Upper lobe of right lung (tissue), 1 donor: ENCODE measurements around the gene PRDM10. TPM values are rescaled to one million over a fixed set of nuclear protein-coding genes. Genes with fewer than 3 reads are reported as not detected.
"Not testable (repeated sequence)": the region's sequence is repeated elsewhere in the genome, so short reads cannot be mapped to it uniquely, and the experiment has no call there.

Experiments used
- ATAC-seq: fragments of 200-7000 bp; cut with Tn5 transposase; one replicate; pipeline ENCODE4 v1.9.1; 2020; ENCODE audit warnings: mild to moderate bottlenecking, moderate library complexity
- DNase-seq: peaks from one replicate; pipeline ENCODE4 v3.0.0-alpha.2; 2020
- H3K27ac ChIP-seq: fragments of 200-600 bp; one replicate; pipeline ENCODE4 v1.8.0; 2022
- H3K27me3 ChIP-seq: fragments of 200-600 bp; one replicate; pipeline ENCODE4 v1.8.0; 2022; ENCODE audit warnings: mild to moderate bottlenecking
- H3K36me3 ChIP-seq: fragments of 200-600 bp; one replicate; pipeline ENCODE4 v1.8.0; 2022
- H3K4me1 ChIP-seq: fragments of 200-600 bp; one replicate; pipeline ENCODE4 v1.8.0; 2022
- H3K4me3 ChIP-seq: fragments of 200-600 bp; one replicate; pipeline ENCODE4 v1.8.0; 2022; ENCODE audit warnings: mild to moderate bottlenecking
- H3K9me3 ChIP-seq: fragments of 200-600 bp; one replicate; pipeline ENCODE4 v1.8.0; 2022
- CTCF ChIP-seq: fragments of 200-600 bp; IDR thresholded peaks from one replicate; pipeline ENCODE4 v1.8.0; 2022; ENCODE audit warnings: antibody characterized with exemption
- intact Hi-C: fragments of 100-400 bp; cut with DNase I; formaldehyde crosslinking; loops from one replicate; pipeline ENCODE4 v1.11.0; 2022
- total RNA-seq: library from RNA; stranded (reverse); fragmentation: NEBNext Ultra II Directional; extraction: Animal tissue kit (Norgen Biotek cat#: 25700); gene quantifications from one replicate; pipeline ENCODE4 v1.2.1, GENCODE V29; 2021
- donor health status: DM: no; HTN: yes; CAD: no; lungs with severe emphysema.

PRDM10 gene
- total RNA-seq, 1 donor from 2014 or later = 15.7 TPM

- Histone ChIP-seq H3K27ac (no peak overlapping the region), H3K4me1 (no peaks in the 10 kb centered on the region), H3K4me3 (no peak overlapping the region), H3K9me3 (no peaks in the 10 kb centered on the region), H3K27me3 (no peaks in the 10 kb centered on the region), H3K36me3 (no peaks in the 10 kb centered on the region)
- intact Hi-C loops = no loop called here
- DNase-seq = no peak
- no peak for ATAC-seq
- TF ChIP-seq CTCF = no peak
These were observed 28.0 kb downstream of the PRDM10 start for GRCh38 chr11:129974672-129975071.

- ATAC-seq = no peak
- Histone ChIP-seq H3K27ac (no peak overlapping the region), H3K9me3 (no peaks in the 10 kb centered on the region), H3K4me1 (no peaks in the 10 kb centered on the region), H3K4me3 (no peak overlapping the region), H3K27me3 (no peaks in the 10 kb centered on the region), H3K36me3 (no peaks in the 10 kb centered on the region)
- no peak for DNase-seq
- intact Hi-C loops = no loop called here
- TF ChIP-seq CTCF = no peak
These were observed 28.4 kb downstream of the PRDM10 start for GRCh38 chr11:129974237-129974636.

DNA sequence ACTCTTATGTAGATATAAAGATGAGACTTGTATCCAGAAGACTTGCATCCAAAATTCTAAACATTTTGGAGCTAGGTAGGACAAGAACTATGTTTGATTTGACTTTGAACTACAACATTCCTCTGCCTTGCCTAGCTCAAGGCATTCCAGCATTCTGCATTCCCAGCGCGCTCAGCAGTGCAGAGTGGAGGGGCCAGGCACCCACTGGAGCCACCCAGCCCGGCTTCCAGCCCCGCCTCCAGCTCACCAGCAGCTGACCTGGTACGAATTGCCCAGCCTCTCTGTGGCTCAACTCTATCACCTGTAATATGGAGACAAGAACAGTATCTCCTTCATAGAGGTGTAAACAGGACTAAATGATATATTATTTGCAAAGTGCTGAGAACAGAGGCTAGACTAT lies 28.8 kb downstream of the PRDM10 start:
- no peaks in the 10 kb centered on the region for H3K27me3 ChIP-seq
- DNase-seq = peak; percentile 76
- peak; percentile 97 for ATAC-seq
- H3K36me3 ChIP-seq = no peaks in the 10 kb centered on the region
- TF ChIP-seq CTCF = no peak
- no peak overlapping the region for H3K27ac ChIP-seq
- H3K4me1 ChIP-seq = peaks cover 3% of the 10 kb centered on the region
- no peaks in the 10 kb centered on the region for H3K9me3 ChIP-seq
- H3K4me3 ChIP-seq = no peak overlapping the region
- intact Hi-C loops = no loop called here

GRCh38 chr11:129973068-129973467 lies 29.6 kb downstream of the PRDM10 start:
- intact Hi-C loops = no loop called here
- Histone ChIP-seq H3K36me3 (no peaks in the 10 kb centered on the region), H3K27ac (no peak overlapping the region), H3K4me1 (peaks cover 3% of the 10 kb centered on the region), H3K4me3 (no peak overlapping the region), H3K27me3 (no peaks in the 10 kb centered on the region), H3K9me3 (no peaks in the 10 kb centered on the region)
- ATAC-seq = no peak
- DNase-seq = no peak
- TF ChIP-seq CTCF = no peak

GRCh38 chr11:129972611-129973010 lies 30.0 kb downstream of the PRDM10 start:
- no peak for TF ChIP-seq CTCF
- intact Hi-C loops = no loop called here
- H3K9me3 ChIP-seq = no peaks in the 10 kb centered on the region
- no peaks in the 10 kb centered on the region for H3K36me3 ChIP-seq
- no peak for ATAC-seq
- H3K27me3 ChIP-seq = no peaks in the 10 kb centered on the region
- H3K4me3 ChIP-seq = no peak overlapping the region
- no peak overlapping the region for H3K27ac ChIP-seq
- DNase-seq = no peak
- peaks cover 3% of the 10 kb centered on the region for H3K4me1 ChIP-seq

DNA sequence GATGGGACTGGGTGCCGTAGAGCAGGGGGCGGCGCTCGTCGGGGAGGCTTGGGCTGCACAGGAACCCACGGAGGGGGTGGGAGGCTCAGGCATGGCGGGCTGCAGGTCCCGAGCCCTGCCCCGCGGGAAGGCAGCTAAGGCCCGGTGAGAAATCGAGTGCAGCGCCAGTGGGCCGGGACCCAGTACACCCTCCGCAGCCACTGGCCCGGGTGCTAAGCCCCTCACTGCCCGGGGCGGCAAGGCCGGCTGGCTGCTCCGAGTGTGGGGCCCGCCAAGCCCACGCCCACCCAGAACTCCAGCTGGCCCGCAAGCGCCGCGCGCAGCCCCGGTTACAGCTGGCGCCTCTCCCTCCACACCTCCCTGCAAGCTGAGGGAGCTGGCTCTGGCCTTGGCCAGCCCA lies 30.8 kb downstream of the PRDM10 start:
- DNase-seq, H3K4me3 ChIP-seq, H3K36me3 ChIP-seq, ATAC-seq, H3K4me1 ChIP-seq, intact Hi-C loops, H3K9me3 ChIP-seq, H3K27ac ChIP-seq, H3K27me3 ChIP-seq: not testable (repeated sequence)
